ENCODE results near the gene TNN. TPM values are rescaled to one million over a fixed set of nuclear protein-coding genes. Genes with fewer than 3 reads are reported as not detected.

Gene TNN
- total RNA-seq, 1 experiment from 2014 or later = 0.11 TPM

DNA sequence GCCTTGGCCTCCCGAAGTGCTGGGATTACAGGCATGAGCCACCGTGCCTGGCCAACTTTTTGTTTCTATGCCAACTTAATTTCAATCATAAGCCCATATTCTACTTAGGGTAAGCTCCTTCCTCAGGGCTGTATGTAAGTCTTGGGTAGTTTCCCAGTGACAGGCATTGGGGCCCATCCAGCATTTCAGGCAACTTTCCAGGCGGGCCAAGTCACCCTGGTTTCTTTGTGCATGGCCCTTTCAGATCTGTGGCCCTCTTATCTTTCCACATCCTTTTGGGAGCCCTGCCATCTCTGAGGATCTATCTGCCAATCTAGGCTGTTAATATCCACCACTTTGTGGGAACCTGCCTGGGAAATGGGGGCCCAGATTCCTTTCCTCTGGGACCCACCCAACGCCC lies 58.7 kb downstream of the TNN start:
- no peaks in the 10 kb centered on the region for H3K79me2 ChIP-seq (ENCODE audit: insufficient read depth, low read length)
- H4K91ac ChIP-seq (ENCODE audit: insufficient read length, low read depth, low read length) = no peak overlapping the region
- no peak overlapping the region for H3K4ac ChIP-seq (ENCODE audit: low read depth, low read length)
- Mint-ChIP-seq H3K4me1 (peaks cover 26 to 36% of the 10 kb centered on the region in 2 experiments), H3K4me3 (no peak overlapping the region), H3K9me3 (no peaks in the 10 kb centered on the region; a peak in 1 of 5 replicates), H3K27me3 (ENCODE audit: low read depth) (no peaks in the 10 kb centered on the region), H3K36me3 (ENCODE audit: insufficient read depth in 1 of 3, low read depth in 3 of 3) (no peaks in the 10 kb centered on the region; a peak in 2 of 7 replicates), H3K27ac (peak overlapping the region in 2 of 3 experiments; percentile 19 to 86; a peak in 2 of 7 replicates)
- H3K18ac ChIP-seq (ENCODE audit: insufficient read length, low read depth, low read length) = no peak overlapping the region
- H3K79me1 ChIP-seq (ENCODE audit: insufficient read depth, low read depth, low read length, poor library complexity, severe bottlenecking) = no peaks in the 10 kb centered on the region
- no peak overlapping the region for H3K27ac ChIP-seq (ENCODE audit: insufficient read length, low read depth, low read length)
- no peak overlapping the region for H3K9ac ChIP-seq (ENCODE audit: extremely low read depth, insufficient read length, low read length)
- H2AK5ac ChIP-seq (ENCODE audit: insufficient read length, low read length) = no peak overlapping the region
- DNase-seq = no peak
- no peak overlapping the region for H4K5ac ChIP-seq (ENCODE audit: insufficient read length, low read depth, low read length)
- no peak overlapping the region for H2BK5ac ChIP-seq (ENCODE audit: insufficient read length, low read length)
- no peaks in the 10 kb centered on the region for H3K9me3 ChIP-seq (ENCODE audit: control insufficient read depth, low read depth, low read length)
- no peaks in the 10 kb centered on the region for H4K20me1 ChIP-seq (ENCODE audit: control insufficient read depth, insufficient read depth, insufficient read length)
- peaks cover 11% of the 10 kb centered on the region; the same call in 1 of the 2 replicates for H3K4me1 ChIP-seq (ENCODE audit: insufficient read depth, low read length)
- no peaks in the 10 kb centered on the region for H3K27me3 ChIP-seq (ENCODE audit: insufficient read depth, low read length)
- no peak overlapping the region for H2BK15ac ChIP-seq (ENCODE audit: low read depth, low read length)
- no peak overlapping the region for H3T11ph ChIP-seq (ENCODE audit: low read length)
- no peak overlapping the region for H2BK120ac ChIP-seq (ENCODE audit: low read depth, low read length, poor library complexity, severe bottlenecking)
- H2BK12ac ChIP-seq (ENCODE audit: insufficient read length, low read depth, low read length) = no peak overlapping the region
- no peak overlapping the region for H3K4me2 ChIP-seq (ENCODE audit: insufficient read depth, insufficient read length, low read length)
- no peak overlapping the region for H3K56ac ChIP-seq (ENCODE audit: insufficient read length, low read depth, low read length)
- no peak overlapping the region for H2BK20ac ChIP-seq (ENCODE audit: low read depth, low read length, poor library complexity, severe bottlenecking)
- H3K23me2 ChIP-seq (ENCODE audit: insufficient read length, low read depth, low read length, poor library complexity, severe bottlenecking) = no peaks in the 10 kb centered on the region
- TF ChIP-seq, protein P1, sequence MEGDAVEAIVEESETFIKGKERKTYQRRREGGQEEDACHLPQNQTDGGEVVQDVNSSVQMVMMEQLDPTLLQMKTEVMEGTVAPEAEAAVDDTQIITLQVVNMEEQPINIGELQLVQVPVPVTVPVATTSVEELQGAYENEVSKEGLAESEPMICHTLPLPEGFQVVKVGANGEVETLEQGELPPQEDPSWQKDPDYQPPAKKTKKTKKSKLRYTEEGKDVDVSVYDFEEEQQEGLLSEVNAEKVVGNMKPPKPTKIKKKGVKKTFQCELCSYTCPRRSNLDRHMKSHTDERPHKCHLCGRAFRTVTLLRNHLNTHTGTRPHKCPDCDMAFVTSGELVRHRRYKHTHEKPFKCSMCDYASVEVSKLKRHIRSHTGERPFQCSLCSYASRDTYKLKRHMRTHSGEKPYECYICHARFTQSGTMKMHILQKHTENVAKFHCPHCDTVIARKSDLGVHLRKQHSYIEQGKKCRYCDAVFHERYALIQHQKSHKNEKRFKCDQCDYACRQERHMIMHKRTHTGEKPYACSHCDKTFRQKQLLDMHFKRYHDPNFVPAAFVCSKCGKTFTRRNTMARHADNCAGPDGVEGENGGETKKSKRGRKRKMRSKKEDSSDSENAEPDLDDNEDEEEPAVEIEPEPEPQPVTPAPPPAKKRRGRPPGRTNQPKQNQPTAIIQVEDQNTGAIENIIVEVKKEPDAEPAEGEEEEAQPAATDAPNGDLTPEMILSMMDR (conservative IDR thresholded peaks at IDR 0.05) = no peak
- no peak overlapping the region for H3K14ac ChIP-seq (ENCODE audit: insufficient read depth, low read length)
- WGBS (ENCODE audit: extremely low coverage, insufficient read length, low lambda C conversion rate) = no CpG with 5 or more reads among the region's 4 CpGs
- no peak overlapping the region for H3K23ac ChIP-seq (ENCODE audit: insufficient read length, low read depth, low read length)
- no peak overlapping the region for H4K8ac ChIP-seq (replicated peaks; ENCODE audit: insufficient read length, low read depth, low read length)
- no peak overlapping the region for H2AFZ ChIP-seq (ENCODE audit: low read length)
